Eye (tissue), 1 donor: ENCODE results near the gene ABL1.
A peak's percentile ranks its signal among the peaks of the same experiment; 100 is the strongest.

Experiments used
- DNase-seq: peaks from one replicate; pipeline ENCODE4 v3.0.0-alpha.2; 2015

ABL1 gene

DNA sequence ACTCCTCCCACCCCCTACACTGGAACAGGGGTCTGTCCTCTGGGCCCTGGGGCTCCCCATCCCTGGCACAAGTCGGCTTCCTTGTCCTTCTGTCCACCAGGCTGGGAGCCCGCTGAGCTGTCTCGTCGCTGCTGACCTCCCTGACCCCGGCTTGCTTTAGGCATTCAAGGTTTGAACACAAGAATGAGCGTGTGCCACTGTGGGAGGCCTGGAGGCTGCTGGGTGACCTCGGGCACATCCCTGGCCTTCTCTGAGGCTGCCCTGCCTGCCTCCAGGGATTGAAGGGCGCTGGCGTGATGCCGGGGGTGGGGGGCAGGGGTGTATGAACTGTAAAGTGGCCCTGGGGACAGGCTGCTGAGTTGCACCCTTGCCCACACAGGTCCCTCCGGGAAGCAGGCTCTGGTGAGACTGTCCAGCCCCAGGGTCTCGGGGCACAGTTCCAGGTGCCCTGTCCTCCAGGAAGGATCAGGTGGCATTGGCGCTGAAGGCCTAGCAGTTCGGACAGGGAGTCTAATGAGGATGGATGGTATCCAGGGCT, 85.8 kb downstream of the ABL1 start:
- DNase-seq: no peak

DNA sequence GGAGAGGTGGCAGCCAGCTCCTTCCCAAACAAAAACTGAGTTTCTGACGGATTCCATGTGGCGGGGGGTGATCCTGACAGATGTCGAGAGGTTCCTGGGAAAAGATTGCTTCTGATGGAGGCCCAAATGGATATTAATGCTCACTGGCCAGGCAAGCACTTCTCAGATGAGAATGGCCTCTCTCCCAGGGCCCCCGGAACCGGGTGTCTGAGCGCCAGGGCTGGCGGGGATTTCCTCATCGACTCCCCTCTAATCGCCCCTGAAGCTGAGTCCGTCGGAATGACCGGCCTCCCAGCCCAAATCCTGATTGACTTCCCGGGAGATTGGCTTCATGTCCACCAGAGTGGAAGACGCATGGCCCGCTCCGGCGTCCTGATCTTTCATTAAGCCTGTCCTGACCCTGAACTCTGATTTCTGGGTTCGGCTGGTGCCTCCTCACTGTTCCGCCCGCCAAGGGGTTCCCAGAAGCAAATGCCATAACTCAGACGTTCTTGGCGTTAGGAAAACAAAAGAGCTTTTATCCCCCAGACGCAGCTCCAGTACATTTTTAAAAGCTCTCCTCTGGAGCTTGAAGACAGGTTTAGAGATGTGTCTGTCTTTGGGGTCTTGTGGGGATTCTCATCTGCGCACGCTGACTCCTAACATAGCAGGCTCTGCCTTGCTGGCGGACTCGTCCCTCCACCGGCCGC, 86.4 kb downstream of the ABL1 start:
- peak; percentile 81 for DNase-seq

DNA sequence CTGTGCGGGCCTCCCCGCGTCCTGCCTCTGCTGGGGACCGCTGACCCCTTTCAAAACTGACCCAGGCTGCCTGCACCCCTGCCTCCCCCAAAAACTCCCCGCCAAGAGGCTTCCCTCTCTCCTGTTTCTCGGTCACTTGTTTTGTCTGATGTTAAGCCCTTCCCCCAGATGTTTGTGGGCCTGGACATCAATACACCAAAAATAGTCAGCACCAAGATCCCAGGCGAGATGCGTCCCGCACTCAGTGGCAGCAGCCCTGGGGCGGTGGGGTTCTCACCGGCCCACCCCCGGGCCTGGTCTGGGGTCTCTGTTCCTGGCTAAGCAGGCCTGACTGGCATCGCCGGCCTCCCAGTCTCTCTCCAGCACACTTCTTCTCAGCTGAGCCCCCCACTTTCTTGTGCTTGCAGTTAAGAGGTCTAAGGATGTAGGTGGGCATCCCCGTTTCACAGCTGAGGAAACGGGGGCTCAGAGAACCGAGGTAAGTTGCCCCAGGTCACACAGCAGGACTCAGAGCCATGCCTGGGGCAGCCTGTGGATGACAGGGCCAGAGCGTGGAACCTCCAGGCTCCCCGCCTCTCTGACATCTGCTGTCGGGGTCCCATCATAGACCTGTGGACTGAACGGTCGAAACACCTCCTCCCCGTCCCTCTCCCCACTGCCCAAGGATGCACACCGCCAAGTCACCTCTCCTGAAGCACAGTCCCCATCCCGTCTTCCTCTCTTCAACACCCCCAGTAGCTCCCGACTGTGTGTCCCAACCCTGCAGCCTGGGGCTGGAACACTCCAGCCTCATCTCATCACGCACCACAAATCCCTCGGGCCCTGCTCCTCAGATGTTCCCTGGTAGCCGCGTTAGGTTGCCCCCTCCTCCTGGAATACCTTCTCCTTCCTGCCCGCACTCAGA, 87.2 kb downstream of the ABL1 start:
- peak; percentile 52 for DNase-seq

DNA sequence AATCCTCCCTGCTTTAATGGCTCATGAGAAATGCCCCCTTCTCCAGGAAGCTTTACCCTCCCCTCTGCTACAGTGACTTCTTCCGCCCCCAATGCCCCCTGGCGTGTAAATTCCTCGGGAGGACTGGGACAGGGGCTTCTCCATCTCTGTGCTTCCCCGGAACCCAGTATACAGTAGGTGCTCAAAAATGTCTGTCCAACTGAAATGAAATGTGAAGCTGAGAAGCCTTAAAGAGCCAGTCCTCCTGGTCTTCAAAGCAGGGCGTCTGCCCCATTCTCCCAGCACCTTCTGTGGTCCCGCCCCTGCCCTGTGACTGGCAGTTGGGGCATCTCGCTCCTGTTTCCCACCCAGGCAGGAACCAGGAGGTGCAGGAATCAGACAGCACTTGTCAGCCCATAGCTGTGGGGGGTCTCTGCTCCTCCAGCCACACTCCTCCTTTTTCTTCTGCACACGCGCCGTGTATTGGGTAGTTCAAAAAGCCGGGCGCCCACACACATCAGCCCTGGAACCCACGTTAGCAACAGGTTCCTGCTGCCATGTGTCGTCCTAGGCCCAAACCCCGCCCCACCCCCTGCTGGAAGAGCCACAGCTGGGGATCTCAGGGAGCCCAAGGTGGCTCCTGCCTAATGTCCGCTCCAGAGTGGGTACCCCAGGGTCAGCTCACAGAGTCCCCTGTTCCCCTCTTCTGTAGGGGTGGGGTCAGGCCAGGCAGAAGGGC, 88.0 kb downstream of the ABL1 start:
- no peak for DNase-seq

DNA sequence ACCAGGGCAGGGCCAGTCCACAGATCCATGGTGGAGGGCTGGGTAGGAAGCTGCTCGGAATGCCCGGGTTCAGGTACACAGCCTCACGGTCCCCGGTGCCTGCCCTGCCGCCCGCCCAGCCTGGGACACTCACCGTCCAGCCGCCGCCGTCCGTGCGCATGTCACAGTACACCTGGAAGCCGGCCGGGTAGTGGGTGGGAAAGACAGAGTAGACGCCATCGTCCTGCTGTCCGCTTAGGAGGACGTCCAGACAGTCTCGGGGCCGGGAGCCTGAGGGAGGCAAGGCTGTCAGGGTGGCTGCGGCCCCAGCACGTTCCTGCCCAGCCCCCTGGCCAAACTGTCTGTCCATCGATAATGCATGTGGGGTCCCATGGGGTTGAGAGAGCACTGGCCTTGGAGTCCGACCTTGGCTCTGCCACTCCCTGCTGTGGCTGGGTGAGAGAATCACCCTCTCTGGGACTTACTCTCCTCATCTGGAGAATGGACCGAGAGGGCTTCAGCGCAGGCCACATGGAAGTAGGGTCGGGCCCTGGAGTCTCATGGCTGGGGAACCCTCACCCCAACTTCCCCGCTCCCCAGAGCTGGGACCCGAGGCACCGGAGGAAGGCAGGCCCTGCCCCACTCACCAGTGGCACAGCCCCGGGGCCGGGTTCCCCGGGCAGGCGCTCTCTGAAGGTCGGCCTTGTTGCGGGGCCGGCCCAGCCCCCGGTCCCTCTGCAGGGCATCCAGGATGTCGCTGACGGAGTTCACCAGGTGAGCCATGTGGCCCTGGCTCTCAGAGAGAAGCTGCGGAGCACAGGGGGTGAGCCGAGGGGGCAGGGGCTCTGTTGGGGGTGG, 88.8 kb downstream of the ABL1 start:
- DNase-seq: no peak

DNA sequence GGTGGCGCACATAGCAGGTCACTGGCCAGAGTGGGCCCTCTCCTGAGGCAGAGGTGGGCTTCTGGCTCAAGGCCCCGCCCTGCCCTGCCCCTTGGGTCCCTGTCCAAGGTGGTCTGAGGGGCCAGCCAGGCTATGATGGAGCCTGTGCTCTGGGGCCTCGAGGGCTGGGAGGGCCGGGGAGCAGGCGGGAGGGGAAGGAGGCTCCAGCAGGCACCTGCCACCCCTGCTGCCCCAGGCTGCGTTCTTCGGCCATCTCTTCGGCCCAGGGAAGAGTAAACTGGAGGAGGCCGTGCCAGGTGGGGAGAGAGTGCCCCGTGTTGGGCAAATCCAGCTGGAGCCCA, 89.4 kb downstream of the ABL1 start:
- no peak for DNase-seq

DNA sequence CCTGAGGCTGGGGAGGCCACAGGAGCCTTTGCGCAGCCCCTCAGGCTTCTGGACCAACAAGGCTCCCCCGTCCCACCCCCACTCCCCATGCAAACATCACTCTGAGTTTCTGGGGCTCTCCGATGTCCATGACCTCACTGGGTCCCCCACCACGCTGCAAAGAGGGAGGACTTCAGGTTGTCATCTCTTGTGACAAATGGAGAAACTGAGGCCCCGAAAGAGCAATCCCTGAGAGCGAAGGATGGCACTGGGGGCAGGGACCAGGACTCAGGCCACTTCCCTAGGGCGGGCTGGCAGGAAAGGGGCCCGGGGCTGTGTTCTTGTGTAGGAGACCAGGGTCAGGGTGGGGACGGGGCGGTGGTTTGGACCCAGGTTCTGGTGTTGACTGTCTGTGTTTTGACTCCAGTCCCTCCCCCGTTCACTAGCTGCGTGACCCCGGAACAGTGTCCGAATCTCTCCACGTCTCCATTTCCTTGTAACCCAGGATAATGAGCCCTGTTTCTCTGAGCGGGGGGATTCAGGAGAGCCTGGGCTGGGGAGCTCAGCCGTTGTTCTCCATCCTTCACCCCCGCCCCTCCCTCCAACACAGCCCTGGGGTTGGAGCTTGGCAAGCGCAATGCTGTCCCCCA, 90.1 kb downstream of the ABL1 start:
- DNase-seq: no peak

DNA sequence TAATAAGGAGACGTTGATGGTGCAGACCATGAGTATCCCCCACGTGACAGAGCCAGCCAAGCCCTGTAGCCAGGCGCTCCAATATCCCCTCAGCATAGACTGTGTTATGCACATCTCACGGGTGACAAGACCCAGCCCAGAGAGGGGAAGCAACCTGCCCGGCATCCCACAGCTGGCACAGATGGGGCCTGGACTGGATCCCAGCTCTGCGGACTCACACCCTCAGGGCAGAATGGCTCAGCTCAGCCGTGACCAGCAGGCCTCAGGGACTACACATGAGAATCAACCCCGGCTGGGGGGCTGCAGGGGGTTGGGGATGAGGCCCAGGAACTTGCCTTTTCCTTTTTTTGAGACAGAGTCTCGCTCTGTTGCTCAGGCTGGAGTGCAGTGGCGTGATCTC, 92.3 kb downstream of the ABL1 start:
- no peak for DNase-seq

DNA sequence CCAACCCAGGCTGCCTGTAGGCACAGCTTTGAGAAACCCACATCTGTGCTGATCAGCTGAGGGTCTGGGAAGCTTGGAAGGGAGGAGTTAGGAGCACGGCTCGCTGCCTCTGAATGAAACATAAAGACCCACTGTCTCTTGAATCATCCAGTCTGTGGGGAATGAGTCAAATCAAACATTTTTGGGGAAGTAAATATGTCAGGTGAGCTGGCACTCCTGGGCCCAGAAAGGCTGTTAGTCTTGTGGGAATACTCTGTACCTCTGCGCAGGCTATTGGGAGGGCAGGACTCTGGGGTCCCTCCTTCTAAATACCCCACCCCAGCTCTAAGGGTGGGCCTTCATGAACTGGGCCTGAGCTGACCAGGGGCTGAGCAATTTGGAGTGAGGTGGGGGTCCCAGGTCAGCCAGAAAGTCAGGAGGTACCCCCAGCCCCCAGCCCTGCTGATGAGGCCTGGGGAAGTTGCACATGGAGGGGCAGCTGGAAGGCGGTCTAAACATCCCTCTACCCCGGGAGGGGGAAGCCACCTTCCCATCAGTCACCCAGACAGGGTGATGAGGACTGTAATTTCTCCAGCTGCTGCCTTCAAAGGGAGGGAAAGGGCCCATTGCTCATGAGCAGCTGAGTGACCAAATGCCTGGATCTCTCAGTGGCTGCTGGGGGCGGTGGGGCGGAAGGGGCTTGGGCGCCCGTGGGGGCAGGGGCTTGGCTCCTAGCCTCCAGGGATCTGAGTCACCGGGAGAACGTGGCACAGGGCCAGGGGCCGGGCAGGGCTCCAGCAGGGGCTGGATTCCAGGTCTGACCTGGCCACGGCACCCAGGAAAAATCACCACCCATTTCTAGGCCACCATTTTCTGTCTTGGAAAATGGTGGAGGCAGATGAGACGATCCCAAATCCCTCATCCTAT, 93.2 kb downstream of the ABL1 start:
- peak; percentile 82 for DNase-seq

DNA sequence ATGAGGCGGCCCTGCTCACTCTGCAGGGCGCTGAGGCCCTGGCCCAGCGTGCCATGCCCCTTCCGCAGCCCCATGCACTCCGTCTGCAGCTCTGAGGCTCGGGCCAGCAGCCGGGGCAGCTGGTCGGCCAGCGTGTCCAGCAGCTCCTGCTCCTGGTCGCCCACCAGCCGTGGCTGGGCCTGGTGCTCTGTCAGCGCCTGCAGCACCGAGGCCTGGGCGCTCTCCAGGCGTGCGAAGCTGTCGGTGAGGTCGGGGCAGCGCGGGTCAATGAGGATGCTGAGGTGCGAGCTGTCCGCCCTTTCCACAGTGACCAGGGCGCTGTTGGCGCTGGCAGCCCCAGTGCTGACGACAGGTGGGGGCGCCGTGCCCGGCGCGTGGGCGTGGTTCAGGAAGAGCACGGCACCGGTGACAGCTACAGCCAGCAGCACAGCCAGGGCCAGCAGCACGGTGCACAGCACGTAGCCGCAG, 94.6 kb downstream of the ABL1 start:
- no peak for DNase-seq

DNA sequence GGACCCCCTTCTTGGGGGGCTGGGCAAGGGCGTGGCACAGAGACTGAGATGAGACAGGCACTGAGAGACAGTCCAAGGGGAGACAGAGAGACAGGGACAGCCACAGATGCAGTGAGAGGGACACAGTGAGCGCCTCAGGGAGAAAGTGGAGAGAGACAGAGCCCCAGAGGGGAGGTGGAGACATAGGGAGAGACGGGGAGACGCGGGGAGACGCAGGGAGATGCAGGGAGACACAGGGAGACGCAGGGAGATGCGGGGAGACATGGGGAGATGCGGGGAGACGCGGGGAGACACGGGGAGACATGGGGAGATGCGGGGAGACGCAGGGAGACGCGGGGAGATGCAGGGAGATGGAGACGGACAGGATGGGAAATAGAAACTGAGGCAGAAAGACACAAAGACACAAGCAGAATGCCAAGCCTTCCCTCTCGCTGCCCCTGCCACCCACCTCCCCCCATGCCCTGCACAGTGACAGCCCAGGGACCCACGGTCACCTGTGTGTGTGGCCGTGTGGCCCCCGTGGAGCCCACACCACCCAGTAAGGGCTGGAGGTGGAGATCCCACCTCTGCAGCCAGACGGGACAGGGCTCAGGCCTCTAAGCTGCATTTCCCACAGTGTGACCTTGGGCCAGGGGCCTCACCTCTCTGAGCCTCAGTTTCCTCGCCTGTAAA, 95.2 kb downstream of the ABL1 start:
- DNase-seq: no peak

DNA sequence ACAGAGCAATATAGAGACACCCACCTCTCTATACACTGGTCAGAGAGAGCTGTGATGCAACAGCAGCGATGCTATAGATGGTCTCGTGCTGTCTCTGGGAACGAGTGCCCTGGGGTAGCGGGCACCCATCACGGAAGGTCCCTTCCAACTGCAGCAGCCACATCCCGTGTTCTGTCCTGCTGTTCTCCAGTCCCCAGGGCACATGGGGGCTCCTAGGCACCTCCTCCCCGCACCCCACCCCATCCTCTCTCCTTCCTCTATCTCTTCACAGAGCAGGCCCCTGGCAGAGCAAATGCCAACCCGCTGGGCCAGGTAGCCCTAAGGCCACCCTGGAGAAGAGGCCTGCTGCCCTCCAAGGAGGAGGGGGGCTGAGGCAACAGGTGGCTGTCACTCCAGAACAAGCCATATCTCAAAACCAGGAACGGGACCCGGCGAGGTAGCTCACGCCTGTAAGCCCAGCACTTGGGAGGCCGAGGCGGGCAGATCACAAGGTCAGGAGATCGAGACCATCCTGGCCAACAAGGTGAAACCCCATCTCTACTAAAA, 95.8 kb downstream of the ABL1 start:
- DNase-seq: no peak

DNA sequence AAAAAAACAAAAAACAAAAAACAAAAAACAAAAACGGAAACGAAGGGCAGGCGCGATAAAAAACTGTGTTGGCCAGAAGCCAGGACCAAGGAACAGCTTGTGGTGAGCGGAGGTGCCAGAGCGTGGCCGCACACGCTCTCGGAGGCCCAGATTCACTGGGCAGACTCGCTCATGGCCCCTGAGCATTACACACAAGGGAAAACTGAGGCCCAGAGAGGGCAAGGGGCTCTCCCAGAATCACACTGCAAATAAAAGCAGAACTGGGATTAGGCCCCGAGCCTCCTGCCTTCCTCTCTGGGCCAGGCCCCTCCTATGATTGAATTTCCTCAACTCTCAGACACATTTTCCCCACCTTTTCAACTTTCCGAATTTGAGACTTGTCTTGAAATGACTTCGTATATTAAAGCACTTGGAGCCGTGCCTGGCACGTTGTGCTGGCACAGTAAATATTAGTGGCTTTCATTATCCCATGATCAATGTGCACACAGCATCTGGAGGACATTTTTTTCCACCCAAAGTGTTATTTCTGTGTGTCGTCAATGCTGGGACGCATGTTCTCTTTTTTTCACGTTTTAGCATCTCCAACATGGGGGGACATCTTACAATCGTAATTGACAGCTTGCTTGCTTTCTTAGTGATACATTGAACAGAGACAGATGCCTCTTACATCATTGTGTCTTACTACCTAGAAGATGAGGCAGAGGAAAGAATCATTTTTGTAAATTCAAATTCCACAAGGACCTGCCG, 96.6 kb downstream of the ABL1 start:
- no peak for DNase-seq

DNA sequence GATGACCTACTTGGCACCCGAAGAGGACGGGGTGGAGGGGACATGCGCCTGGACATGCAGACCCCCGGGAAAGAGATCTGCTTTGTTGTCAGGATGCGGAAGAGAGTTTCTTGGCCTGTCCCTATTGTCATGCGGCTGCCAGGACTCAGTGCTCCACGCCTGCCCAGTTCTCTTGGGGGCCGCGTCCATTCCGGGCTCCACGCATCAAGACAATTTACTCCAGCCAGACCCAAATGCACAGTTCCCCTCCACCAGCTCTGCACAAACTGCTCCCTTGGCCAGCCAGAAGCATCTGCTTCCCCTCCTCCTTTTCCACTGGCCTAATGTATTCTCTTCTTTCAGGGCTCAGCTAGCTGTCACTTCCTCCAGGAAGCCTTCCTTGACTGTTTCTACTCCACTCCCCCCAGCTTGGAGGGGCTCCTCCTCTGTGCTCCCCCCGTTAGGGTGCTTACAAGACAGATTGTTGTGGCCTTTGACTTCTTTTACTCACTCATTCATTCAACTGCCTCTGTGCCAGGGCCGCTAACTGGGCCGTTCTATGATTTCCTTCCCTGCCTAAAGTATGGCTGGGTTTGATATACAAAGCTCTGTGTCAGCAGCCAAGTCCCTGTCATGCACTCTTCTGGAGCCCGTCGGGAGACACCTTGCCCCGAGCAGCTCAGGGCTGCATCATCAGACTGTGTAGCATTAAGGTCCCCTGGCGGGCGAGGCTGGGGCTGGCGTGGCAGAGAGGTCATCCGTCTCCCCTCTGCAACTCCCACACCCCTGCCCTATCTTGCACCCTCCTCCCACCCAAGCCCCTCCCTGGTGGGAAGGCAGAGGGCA, 97.4 kb downstream of the ABL1 start:
- DNase-seq: no peak

DNA sequence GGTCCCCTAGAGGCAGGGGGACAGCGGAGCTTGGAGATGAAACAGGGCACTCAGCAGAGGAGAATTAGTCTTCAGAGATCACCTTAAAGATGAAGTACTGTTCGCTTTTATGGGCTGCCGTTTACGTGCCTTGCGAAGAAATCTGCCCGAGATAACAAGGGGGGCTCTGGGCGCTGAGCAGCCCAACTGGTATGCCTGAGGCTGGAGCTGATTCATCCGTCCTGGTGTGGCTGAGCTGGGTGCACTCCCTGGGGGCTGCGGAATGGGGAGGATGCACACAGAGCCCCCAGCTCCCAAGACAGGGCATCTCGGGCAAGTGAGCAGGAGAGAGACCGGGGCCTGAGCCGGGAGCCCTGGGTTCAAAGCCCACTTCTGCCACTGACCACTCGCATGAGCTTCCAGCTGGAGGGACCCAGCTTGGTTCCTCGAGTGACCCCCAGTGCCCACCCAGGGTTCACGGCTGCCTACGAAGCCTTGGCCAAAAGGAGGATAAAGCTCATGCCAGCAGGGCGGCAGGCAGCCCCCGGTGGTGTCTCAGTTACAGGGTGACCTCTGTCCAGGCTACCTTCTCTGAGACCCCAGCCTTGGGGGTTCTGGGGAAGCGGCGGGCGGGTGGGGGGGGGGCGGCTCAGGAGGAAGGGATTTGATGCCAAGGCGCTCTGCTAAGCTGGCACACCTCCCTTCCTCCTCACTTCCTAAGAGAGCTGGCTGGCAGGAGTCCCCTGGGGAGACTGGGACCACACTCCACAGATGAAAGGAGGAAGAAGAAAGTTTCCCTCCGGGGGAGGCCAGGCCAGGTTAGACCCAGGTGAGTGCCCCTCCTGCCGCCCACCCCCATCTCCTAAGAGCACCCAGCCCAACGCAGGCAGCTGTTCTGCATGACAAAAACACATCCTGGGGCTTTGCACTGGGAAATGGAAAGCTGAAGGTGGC, 98.3 kb downstream of the ABL1 start:
- DNase-seq: peak; percentile 65

DNA sequence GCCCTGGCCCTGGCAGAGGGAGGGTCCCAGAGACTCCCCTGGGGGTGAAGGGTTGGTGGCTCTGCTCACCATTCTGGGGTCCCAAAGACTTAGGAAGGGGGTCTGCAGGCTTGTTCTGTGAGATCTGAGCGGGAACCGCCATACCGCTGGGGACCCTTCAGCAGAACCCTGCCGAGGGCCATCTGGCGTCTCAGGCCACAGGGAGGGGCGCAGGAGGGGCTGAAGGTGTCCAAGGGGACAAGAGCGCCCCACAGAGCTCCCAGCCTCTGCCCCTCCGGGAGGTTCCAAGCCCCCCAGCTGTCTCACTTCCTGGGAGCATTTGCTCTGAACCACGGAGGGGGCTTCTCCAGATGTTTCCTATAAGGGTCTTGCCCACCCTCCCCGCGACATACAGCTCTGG, 99.2 kb downstream of the ABL1 start:
- DNase-seq: no peak
